ENCODE measurements around the gene SGPL1. TPM values are rescaled to one million over a fixed set of nuclear protein-coding genes. Genes with fewer than 3 reads are reported as not detected.
"Not testable (repeated sequence)": the region's sequence is repeated elsewhere in the genome, so short reads cannot be mapped to it uniquely, and the experiment has no call there.

SGPL1 gene
- total RNA-seq, 1 experiment from 2014 or later = 41.4 TPM

GRCh38 chr10:70913893-70914240, 98.1 kb downstream of the SGPL1 start:
- Histone ChIP-seq H3K9me3 (replicated peaks) (no peaks in the 10 kb centered on the region), H3K27me3 (no peaks in the 10 kb centered on the region), H3K4me1 (no peaks in the 10 kb centered on the region), H3K4me3 (no peak overlapping the region), H3K27ac (no peak overlapping the region), H3K36me3 (no peaks in the 10 kb centered on the region)
- no peak for DNase-seq

- no peaks in the 10 kb centered on the region for H3K36me3 ChIP-seq
- H3K27ac ChIP-seq = no peak overlapping the region
- no peak for DNase-seq
- no peaks in the 10 kb centered on the region for H3K4me1 ChIP-seq
- no peak overlapping the region for H3K4me3 ChIP-seq
- no peaks in the 10 kb centered on the region for H3K9me3 ChIP-seq (replicated peaks)
- H3K27me3 ChIP-seq = no peaks in the 10 kb centered on the region
Observed at GRCh38 chr10:70914316-70914864, 98.6 kb downstream of the SGPL1 start.

- Histone ChIP-seq H3K27me3 (no peaks in the 10 kb centered on the region), H3K27ac (no peak overlapping the region), H3K4me1 (no peaks in the 10 kb centered on the region), H3K9me3 (replicated peaks) (no peaks in the 10 kb centered on the region), H3K4me3 (no peak overlapping the region), H3K36me3 (no peaks in the 10 kb centered on the region)
- DNase-seq = no peak
Observed at GRCh38 chr10:70915206-70915605, 99.5 kb downstream of the SGPL1 start.

- H3K36me3 ChIP-seq = no peaks in the 10 kb centered on the region
- H3K4me3 ChIP-seq = no peak overlapping the region
- H3K9me3 ChIP-seq (replicated peaks) = no peaks in the 10 kb centered on the region
- H3K4me1 ChIP-seq = no peaks in the 10 kb centered on the region
- no peak overlapping the region for H3K27ac ChIP-seq
- H3K27me3 ChIP-seq = no peaks in the 10 kb centered on the region
- no peak for DNase-seq
Observed at GRCh38 chr10:70915806-70916205, 100.1 kb downstream of the SGPL1 start.

GRCh38 chr10:70916241-70916640, 100.5 kb downstream of the SGPL1 start:
- DNase-seq = no peak
- no peaks in the 10 kb centered on the region for H3K27me3 ChIP-seq
- no peak overlapping the region for H3K4me3 ChIP-seq
- no peaks in the 10 kb centered on the region for H3K9me3 ChIP-seq (replicated peaks)
- H3K36me3 ChIP-seq = no peaks in the 10 kb centered on the region
- no peak overlapping the region for H3K27ac ChIP-seq
- no peaks in the 10 kb centered on the region for H3K4me1 ChIP-seq

- H3K9me3 ChIP-seq (replicated peaks) = no peaks in the 10 kb centered on the region
- no peaks in the 10 kb centered on the region for H3K36me3 ChIP-seq
- H3K27ac ChIP-seq = no peak overlapping the region
- H3K4me3 ChIP-seq = no peak overlapping the region
- H3K27me3 ChIP-seq = no peaks in the 10 kb centered on the region
- no peak for DNase-seq
- no peaks in the 10 kb centered on the region for H3K4me1 ChIP-seq
Observed at GRCh38 chr10:70917226-70917625, 101.5 kb downstream of the SGPL1 start.

- H3K27ac ChIP-seq = no peak overlapping the region
- H3K27me3 ChIP-seq = no peaks in the 10 kb centered on the region
- H3K4me3 ChIP-seq = no peak overlapping the region
- H3K9me3 ChIP-seq (replicated peaks) = no peaks in the 10 kb centered on the region
- H3K4me1 ChIP-seq = no peaks in the 10 kb centered on the region
- DNase-seq = no peak
- no peaks in the 10 kb centered on the region for H3K36me3 ChIP-seq
Observed at GRCh38 chr10:70917635-70918034, 101.9 kb downstream of the SGPL1 start.

- no peaks in the 10 kb centered on the region for H3K4me1 ChIP-seq
- H3K4me3 ChIP-seq = no peak overlapping the region
- no peaks in the 10 kb centered on the region for H3K36me3 ChIP-seq
- H3K27ac ChIP-seq = no peak overlapping the region
- DNase-seq = peak; percentile 36 to 59
- H3K27me3 ChIP-seq = no peaks in the 10 kb centered on the region
- no peaks in the 10 kb centered on the region for H3K9me3 ChIP-seq (replicated peaks)
Observed at GRCh38 chr10:70918851-70919530, 103.2 kb downstream of the SGPL1 start.

GRCh38 chr10:70919906-70920305, 104.2 kb downstream of the SGPL1 start:
- not testable (repeated sequence) for H3K27ac ChIP-seq; H3K4me1 ChIP-seq; H3K4me3 ChIP-seq; H3K9me3 ChIP-seq (replicated peaks); H3K36me3 ChIP-seq; H3K27me3 ChIP-seq; DNase-seq

- no peaks in the 10 kb centered on the region for H3K27me3 ChIP-seq
- no peak for DNase-seq
Observed at GRCh38 chr10:70920519-70920918, 104.8 kb downstream of the SGPL1 start.

GRCh38 chr10:70921285-70921684, 105.5 kb downstream of the SGPL1 start:
- no peak for DNase-seq
- Histone ChIP-seq H3K27ac (no peak overlapping the region), H3K4me3 (no peak overlapping the region), H3K36me3 (no peaks in the 10 kb centered on the region), H3K4me1 (no peaks in the 10 kb centered on the region), H3K27me3 (no peaks in the 10 kb centered on the region), H3K9me3 (replicated peaks) (no peaks in the 10 kb centered on the region)

More at GRCh38 chr10:70920519-70920918, 104.8 kb downstream of the SGPL1 start:
- no peak overlapping the region for H3K4me3 ChIP-seq
- H3K9me3 ChIP-seq (replicated peaks) = no peaks in the 10 kb centered on the region
- no peaks in the 10 kb centered on the region for H3K4me1 ChIP-seq
- no peak overlapping the region for H3K27ac ChIP-seq
- no peaks in the 10 kb centered on the region for H3K36me3 ChIP-seq

GRCh38 chr10:70923696-70924095, 107.9 kb downstream of the SGPL1 start:
- H3K36me3 ChIP-seq = no peaks in the 10 kb centered on the region
- DNase-seq = no peak
- H3K27ac ChIP-seq = no peak overlapping the region
- H3K4me3 ChIP-seq = no peak overlapping the region
- H3K27me3 ChIP-seq = no peaks in the 10 kb centered on the region
- H3K4me1 ChIP-seq = no peaks in the 10 kb centered on the region
- H3K9me3 ChIP-seq (replicated peaks) = no peaks in the 10 kb centered on the region

GRCh38 chr10:70925377-70926225, 109.9 kb downstream of the SGPL1 start:
- DNase-seq = peak; percentile 24 to 45
- no peaks in the 10 kb centered on the region for H3K27me3 ChIP-seq
- no peaks in the 10 kb centered on the region for H3K9me3 ChIP-seq (replicated peaks)
- no peaks in the 10 kb centered on the region for H3K4me1 ChIP-seq
- no peak overlapping the region for H3K4me3 ChIP-seq
- no peaks in the 10 kb centered on the region for H3K36me3 ChIP-seq
- H3K27ac ChIP-seq = no peak overlapping the region

GRCh38 chr10:70926226-70927000, 110.7 kb downstream of the SGPL1 start:
- H3K27me3 ChIP-seq = no peaks in the 10 kb centered on the region
- H3K9me3 ChIP-seq (replicated peaks) = no peaks in the 10 kb centered on the region
- DNase-seq = no peak
- no peaks in the 10 kb centered on the region for H3K36me3 ChIP-seq
- H3K27ac ChIP-seq = no peak overlapping the region
- no peaks in the 10 kb centered on the region for H3K4me1 ChIP-seq
- no peak overlapping the region for H3K4me3 ChIP-seq
